Psoas muscle (tissue), 8 donors: ENCODE data around the gene ST8SIA5. TPM values are rescaled to one million over a fixed set of nuclear protein-coding genes. Genes with fewer than 3 reads are reported as not detected.

Experiments used
- ATAC-seq, 4 donors: fragments of 200-7000 bp; cut with Tn5 transposase; one replicate each; pipeline ENCODE4 v1.9.1; 2020; ENCODE audit warnings: moderate library complexity in 3 of 4, mild to moderate bottlenecking in 2 of 4
- DNase-seq, 2 donors: peaks; one replicate each; pipeline ENCODE4 v3.0.0-alpha.2; 2020
- H3K27ac ChIP-seq: fragments of 200-600 bp; one replicate; pipeline ENCODE4 v1.8.0; 2022
- H3K27me3 ChIP-seq, 3 donors: fragments of 200-600 bp in 1 of 3; one replicate each; pipeline versions ENCODE4 v1.6.1 to v1.8.0; 2013 to 2022; ENCODE audit warnings: low read length in 2 of 3, mild to moderate bottlenecking in 2 of 3, moderate library complexity in 1 of 3; ENCODE audit not compliant: insufficient read depth in 3 of 3
- H3K36me3 ChIP-seq, 2 donors: fragments of 200-600 bp in 1 of 2; one replicate each; pipeline versions ENCODE4 v1.6.1 to v1.8.0; 2013 to 2022; ENCODE audit warnings: low read depth in 1 of 2, mild to moderate bottlenecking in 1 of 2, moderate library complexity in 1 of 2; ENCODE audit not compliant: insufficient read depth in 1 of 2
- H3K4me1 ChIP-seq: fragments of 200-600 bp; one replicate; pipeline ENCODE4 v1.8.0; 2022
- H3K4me3 ChIP-seq: fragments of 200-600 bp; one replicate; pipeline ENCODE4 v1.8.0; 2022; ENCODE audit warnings: mild to moderate bottlenecking
- H3K9me3 ChIP-seq: fragments of 200-600 bp; one replicate; pipeline ENCODE4 v1.8.0; 2022
- WGBS, 3 donors: extraction: QIAGEN DNeasy Blood & Tissue Kit; methylation state at CpG; one replicate each; pipeline versions ENCODE4 v1.1.6 to v1.1.7; 2013; 5-methylcytosine and 5-hydroxymethylcytosine counted together
- intact Hi-C, 2 donors: fragments of 100-400 bp; cut with DNase I; formaldehyde crosslinking; loops; one replicate each; pipeline versions ENCODE4 v1.11.0 to v1.14.2; 2022
- polyA plus RNA-seq, 3 donors: library from polyadenylated mRNA; stranded (reverse); fragments of 200-250 nt; gene quantifications; one replicate each; pipeline ENCODE4 v1.2.3, GENCODE V29; 2013
- total RNA-seq, 4 donors: library from RNA; stranded (reverse); fragmentation: NEBNext Ultra II Directional in 2 of 4; extraction: Animal tissue kit (Norgen Biotek cat#: 25700) in 2 of 4; gene quantifications; one replicate each; pipeline versions ENCODE4 v1.2.1 to v1.2.4, GENCODE V29; 2021 to 2023
- TF ChIP-seq, protein P1 (sequence below): fragments of 200-600 bp; IDR thresholded peaks from one replicate; pipeline ENCODE4 v1.8.0; 2022; ENCODE audit warnings: antibody characterized with exemption
- donor health status: healthy with polysubstance abuse.
- donor health status: DM: no; HTN: no; CAD: no; lungs with moderate emphysema.
- donor health status: Bipolar disorder and iron deficiency.
- donor health status: healthy.
- donor health status: DM: yes; HTN: yes; CAD: no.
- donor health status: DM: no; HTN: no; CAD: no.
- donor health status: DM: no; HTN: no; CAD: no.
- donor health status: DM: yes; HTN: yes; CAD: no.

The ST8SIA5 gene
- total and polyA plus RNA-seq, 7 donors: 1.8 to 9.9 (median 3.2) TPM

DNA sequence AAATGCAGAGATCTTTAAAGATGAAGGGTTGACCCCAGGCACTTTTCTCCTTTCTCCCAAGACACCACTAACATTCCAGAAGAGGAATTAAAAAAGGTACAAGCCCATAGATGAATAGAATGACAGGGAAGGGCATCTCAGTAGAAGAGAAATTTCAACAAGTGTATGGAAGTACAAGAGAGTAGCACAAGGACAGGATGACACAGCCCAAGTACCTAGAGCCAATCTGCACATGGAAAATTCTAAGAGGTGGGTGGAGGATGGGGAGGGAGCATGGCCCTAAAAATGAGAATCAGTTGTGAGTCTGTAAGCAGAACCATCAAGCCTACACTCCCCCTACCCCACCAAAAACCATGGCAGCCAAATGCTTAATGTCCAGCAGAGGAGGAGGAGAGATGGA, 60.2 kb downstream of the ST8SIA5 start:
- ATAC-seq (no peak), DNase-seq (no peak)
- Histone ChIP-seq H3K27me3 (no peaks in the 10 kb centered on the region), H3K4me3 (no peak overlapping the region), H3K9me3 (no peaks in the 10 kb centered on the region), H3K27ac (peak overlapping the region; percentile 36), H3K36me3 (no peaks in the 10 kb centered on the region), H3K4me1 (peaks cover 17% of the 10 kb centered on the region)
- TF ChIP-seq, protein P1, sequence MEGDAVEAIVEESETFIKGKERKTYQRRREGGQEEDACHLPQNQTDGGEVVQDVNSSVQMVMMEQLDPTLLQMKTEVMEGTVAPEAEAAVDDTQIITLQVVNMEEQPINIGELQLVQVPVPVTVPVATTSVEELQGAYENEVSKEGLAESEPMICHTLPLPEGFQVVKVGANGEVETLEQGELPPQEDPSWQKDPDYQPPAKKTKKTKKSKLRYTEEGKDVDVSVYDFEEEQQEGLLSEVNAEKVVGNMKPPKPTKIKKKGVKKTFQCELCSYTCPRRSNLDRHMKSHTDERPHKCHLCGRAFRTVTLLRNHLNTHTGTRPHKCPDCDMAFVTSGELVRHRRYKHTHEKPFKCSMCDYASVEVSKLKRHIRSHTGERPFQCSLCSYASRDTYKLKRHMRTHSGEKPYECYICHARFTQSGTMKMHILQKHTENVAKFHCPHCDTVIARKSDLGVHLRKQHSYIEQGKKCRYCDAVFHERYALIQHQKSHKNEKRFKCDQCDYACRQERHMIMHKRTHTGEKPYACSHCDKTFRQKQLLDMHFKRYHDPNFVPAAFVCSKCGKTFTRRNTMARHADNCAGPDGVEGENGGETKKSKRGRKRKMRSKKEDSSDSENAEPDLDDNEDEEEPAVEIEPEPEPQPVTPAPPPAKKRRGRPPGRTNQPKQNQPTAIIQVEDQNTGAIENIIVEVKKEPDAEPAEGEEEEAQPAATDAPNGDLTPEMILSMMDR: no peak
- intact Hi-C loops: no loop called here

DNA sequence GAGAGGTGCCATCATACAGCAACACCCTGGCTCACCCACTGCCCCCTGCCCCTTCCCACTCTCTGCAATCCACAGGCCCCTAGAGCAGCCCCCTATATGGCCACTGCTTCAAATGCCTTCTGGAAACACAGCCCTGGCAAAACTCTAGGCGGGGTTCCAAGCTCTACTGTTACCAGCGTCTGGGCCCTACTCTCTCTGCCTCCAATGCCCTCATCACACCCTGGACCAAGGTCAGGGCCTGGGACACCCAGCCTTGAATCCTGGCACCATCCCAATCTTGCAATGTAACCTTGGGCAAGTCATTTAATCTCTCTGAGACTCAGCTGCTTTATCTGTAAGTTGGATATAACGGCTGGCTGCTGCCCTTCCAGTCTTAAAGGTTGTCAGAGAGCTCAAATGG, 60.6 kb downstream of the ST8SIA5 start:
- TF ChIP-seq, protein P1: no peak

DNA sequence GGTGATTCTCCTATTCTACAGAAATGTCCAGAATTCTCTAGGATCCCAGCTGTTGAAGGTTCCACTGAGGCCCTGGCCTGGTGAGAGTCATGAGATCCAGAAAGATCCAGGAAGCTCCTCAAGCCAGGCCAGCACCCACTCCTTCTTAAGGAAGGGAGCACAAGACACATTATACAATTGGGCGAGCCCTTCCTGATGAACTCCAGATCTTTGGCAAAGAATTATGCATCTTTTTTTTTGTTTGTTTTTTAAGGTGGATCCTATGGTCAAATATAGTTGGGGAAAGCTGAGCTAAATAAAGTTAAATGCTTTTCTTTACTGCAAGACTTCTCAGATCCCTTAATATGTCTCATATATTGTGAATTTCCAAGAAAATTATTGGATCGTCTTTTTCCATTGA, 62.9 kb downstream of the ST8SIA5 start:
- peaks cover 21% of the 10 kb centered on the region for H3K4me1 ChIP-seq
- H3K9me3 ChIP-seq: no peaks in the 10 kb centered on the region
- no peaks in the 10 kb centered on the region for H3K27me3 ChIP-seq
- H3K27ac ChIP-seq: no peak overlapping the region
- intact Hi-C loops: no loop called here
- H3K36me3 ChIP-seq: no peaks in the 10 kb centered on the region
- TF ChIP-seq, protein P1: no peak
- DNase-seq (no peak), ATAC-seq (no peak)
- 79 to 90% (median 81%) methylated on average over 2 of the region's 2 CpGs for WGBS, 3 donors
- no peak overlapping the region for H3K4me3 ChIP-seq

More for the DNA sequence above, 60.6 kb downstream of the ST8SIA5 start:
- Histone ChIP-seq H3K27ac (peak overlapping the region; percentile 36), H3K36me3 (no peaks in the 10 kb centered on the region), H3K27me3 (no peaks in the 10 kb centered on the region), H3K9me3 (no peaks in the 10 kb centered on the region), H3K4me1 (peaks cover 17% of the 10 kb centered on the region), H3K4me3 (no peak overlapping the region)
- intact Hi-C loops: no loop called here
- ATAC-seq: peak; percentile 73 to 81 (median 74)
- WGBS, 3 donors: 18 to 39% (median 25%) methylated on average over 3 of the region's 3 CpGs
- DNase-seq: peak in 1 of 2 donors; percentile 46

DNA sequence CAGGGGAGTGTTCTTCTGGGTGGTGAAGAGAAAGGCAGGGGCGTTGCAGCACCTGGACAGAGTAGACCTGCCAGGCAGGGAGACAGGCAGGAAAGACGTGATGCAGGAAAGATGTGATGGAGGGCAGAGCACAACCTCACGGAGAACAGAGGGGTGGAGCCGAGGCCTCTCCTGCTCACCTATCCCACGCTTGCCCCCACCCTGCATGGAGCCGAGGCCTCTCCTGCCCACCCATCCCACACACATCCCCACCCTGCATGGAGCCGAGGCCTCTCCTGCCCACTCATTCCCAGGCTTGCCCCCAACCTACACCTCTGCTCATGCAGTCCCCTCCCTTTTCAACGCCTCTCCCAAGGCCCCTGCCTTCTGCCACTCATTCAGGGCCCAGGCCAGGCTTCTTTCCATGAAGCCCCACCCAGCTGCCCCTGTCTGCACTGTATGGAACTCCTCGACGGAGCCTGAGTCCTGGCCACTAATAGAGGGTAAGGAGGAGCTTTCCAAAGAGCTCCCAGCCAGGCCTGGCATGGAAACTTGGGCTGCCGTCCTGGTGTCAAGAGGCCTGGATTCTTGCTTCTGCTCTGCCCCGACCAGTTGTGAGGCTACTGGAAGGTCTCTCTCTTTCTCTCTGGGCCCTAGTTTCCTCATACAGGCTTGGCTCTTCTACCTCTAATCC, 67.9 kb downstream of the ST8SIA5 start:
- H3K36me3 ChIP-seq: no peaks in the 10 kb centered on the region
- no peaks in the 10 kb centered on the region for H3K9me3 ChIP-seq
- no peak overlapping the region for H3K4me3 ChIP-seq
- peak overlapping the region; percentile 58 for H3K27ac ChIP-seq
- intact Hi-C loops: no loop called here
- 65 to 69% (median 66%) methylated on average over 12 of the region's 12 CpGs for WGBS, 3 donors
- TF ChIP-seq, protein P1: no peak
- peaks cover 9% of the 10 kb centered on the region for H3K4me1 ChIP-seq
- DNase-seq (no peak), ATAC-seq (peak in 3 of 4 donors; percentile 25 to 44 (median 27))
- no peaks in the 10 kb centered on the region for H3K27me3 ChIP-seq

DNA sequence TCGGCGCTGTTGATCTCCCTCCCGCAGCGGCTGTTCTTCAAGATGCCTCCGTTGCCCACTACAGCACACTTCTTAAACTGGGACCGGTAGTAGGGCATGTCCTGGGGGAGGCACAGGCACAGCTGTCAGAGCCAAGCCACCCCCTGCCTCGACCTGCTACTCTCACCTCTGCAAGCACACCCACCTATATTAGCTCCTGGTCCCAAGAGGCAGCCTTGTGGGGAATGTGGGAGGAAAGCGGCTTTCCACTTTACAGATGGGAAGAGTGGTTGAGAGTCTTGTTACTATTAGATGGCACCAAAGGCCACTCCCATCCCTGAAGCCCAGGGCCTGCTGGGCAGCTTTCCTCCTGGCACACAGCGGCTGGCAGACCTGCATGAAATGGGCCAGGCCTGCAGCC, 70.7 kb downstream of the ST8SIA5 start:
- no peaks in the 10 kb centered on the region for H3K27me3 ChIP-seq
- ATAC-seq (no peak), DNase-seq (no peak)
- TF ChIP-seq, protein P1: no peak
- no peaks in the 10 kb centered on the region for H3K9me3 ChIP-seq
- intact Hi-C loops: no loop called here
- 90 to 92% (median 92%) methylated on average over 9 of the region's 9 CpGs for WGBS, 3 donors
- peaks cover 7% of the 10 kb centered on the region for H3K4me1 ChIP-seq
- no peak overlapping the region for H3K4me3 ChIP-seq
- H3K36me3 ChIP-seq: no peaks in the 10 kb centered on the region
- H3K27ac ChIP-seq: no peak overlapping the region
